Endothelial cell of umbilical vein (primary cell): Measurements from ENCODE around the gene SLC30A3. TPM values are rescaled to one million over a fixed set of nuclear protein-coding genes. Genes with fewer than 3 reads are reported as not detected.

Experiments
- BruUV-seq: library from RNA; stranded (reverse); fragments of 400-500 nt; replicated peaks from 2 replicates; lab custom pipeline; 2021; lab: Mats Ljungman, UMichigan
- CTCF ChIA-PET: fragments of 300-600, 350-600 bp; sonication (Branson Sonifier 250); formaldehyde crosslinking; loops from one replicate; lab custom pipeline; 2021; ENCODE audit warnings: antibody characterized with exemption, inconsistent platforms; lab: Charles Lee
- POLR2A ChIA-PET: fragments of 300-600, 350-600 bp; sonication (Branson Sonifier 250); formaldehyde crosslinking; loops from one replicate; lab custom pipeline; 2021; ENCODE audit warnings: antibody characterized with exemption, inconsistent platforms; lab: Charles Lee
- DNase-seq: peaks from one replicate; pipeline ENCODE4 v3.0.0-alpha.2; 2011; ENCODE audit warnings: low read depth, low spot score
- FAIRE-seq: peaks from 2 replicates; lab custom pipeline; 2011; peaks lifted over from hg19 to GRCh38; lab: Jason Lieb, UNC
- H2AFZ ChIP-seq: 2 replicates; pipeline ENCODE4 v1.6.0; 2012; ENCODE audit warnings: low read depth, low read length, control low read depth, inconsistent platforms
- H3K27ac ChIP-seq: 2 replicates; pipeline ENCODE4 v1.5.1; 2011; ENCODE audit warnings: low read depth, mild to moderate bottlenecking, control low read depth, low read length, moderate library complexity; ENCODE audit not compliant: insufficient read depth
- H3K27me3 ChIP-seq, 2 experiments: 2 replicates each; pipeline versions ENCODE4 v1.6.0 to v1.6.1; 2011; ENCODE audit warnings: low read length in 2 of 2, mixed read lengths in 1 of 2; ENCODE audit not compliant: control insufficient read depth in 2 of 2, insufficient read depth in 2 of 2
- H3K36me3 ChIP-seq, 2 experiments: 2 replicates in 1 of 2; 3 replicates in 1 of 2; pipeline ENCODE4 v1.5.1; 2011; ENCODE audit warnings: low read length in 2 of 2, mild to moderate bottlenecking in 1 of 2, moderate library complexity in 1 of 2; ENCODE audit not compliant: control insufficient read depth in 2 of 2, insufficient read depth in 2 of 2; ENCODE audit errors: extremely low read depth in 1 of 2
- H3K4me1 ChIP-seq: 3 replicates; pipeline ENCODE4 v1.5.1; 2011; ENCODE audit warnings: mild to moderate bottlenecking, low read length; ENCODE audit not compliant: control insufficient read depth, insufficient read depth; ENCODE audit errors: extremely low read depth
- H3K4me2 ChIP-seq: 2 replicates; pipeline ENCODE4 v1.6.1; 2011; ENCODE audit warnings: low read length, control low read depth, mixed read lengths; ENCODE audit not compliant: insufficient read depth
- H3K4me3 ChIP-seq, 3 experiments: fragments of 200-600 bp in 1 of 3; sonication (generic), shearing (Covaris generic) in 1 of 3; replicated peaks in 1 of 3; 2 replicates each; pipeline ENCODE4 v1.5.1; 2011 to 2016; ENCODE audit warnings: control low read depth in 3 of 3, low read length in 3 of 3, mild to moderate bottlenecking in 2 of 3, inconsistent platforms in 1 of 3, low read depth in 1 of 3, moderate library complexity in 1 of 3; ENCODE audit not compliant: insufficient read depth in 1 of 3
- H3K79me2 ChIP-seq: 2 replicates; pipeline ENCODE4 v1.6.0; 2012; ENCODE audit warnings: low read length, inconsistent platforms; ENCODE audit not compliant: control insufficient read depth, insufficient read depth
- H3K9ac ChIP-seq: replicated peaks from 2 replicates; pipeline ENCODE3; 2011; ENCODE audit warnings: low read length, control low read depth; ENCODE audit not compliant: insufficient read depth; ENCODE audit errors: extremely low read depth
- H3K9me1 ChIP-seq: replicated peaks from 3 replicates; pipeline ENCODE4 v1.6.0; 2011; ENCODE audit warnings: mild to moderate bottlenecking, low read length; ENCODE audit not compliant: control insufficient read depth, insufficient read depth; ENCODE audit errors: extremely low read depth
- H3K9me3 ChIP-seq: replicated peaks from 2 replicates; pipeline ENCODE4 v1.5.1; 2012; ENCODE audit warnings: low read length, inconsistent platforms; ENCODE audit not compliant: control insufficient read depth, insufficient read depth
- H4K20me1 ChIP-seq: replicated peaks from 2 replicates; pipeline ENCODE3; 2011; ENCODE audit warnings: mild to moderate bottlenecking, low read length; ENCODE audit not compliant: control insufficient read depth, insufficient read depth; ENCODE audit errors: extremely low read depth
- CTCF ChIP-seq, 2 donors: IDR thresholded peaks; 1 replicate in 1 of 2; 2 replicates in 1 of 2; pipeline ENCODE4 v1.5.1; 2011; ENCODE audit warnings: low read length in 2 of 2, mild to moderate bottlenecking in 2 of 2, moderate library complexity in 2 of 2, control low read depth in 1 of 2, inconsistent platforms in 1 of 2, low read depth in 1 of 2; ENCODE audit not compliant: insufficient read depth in 1 of 2; ENCODE audit errors: extremely low read depth in 1 of 2
- EZH2 ChIP-seq: IDR thresholded peaks from 2 replicates; pipeline ENCODE4 v1.6.1; 2012; ENCODE audit warnings: borderline replicate concordance, low read depth, mild to moderate bottlenecking, moderate library complexity, low read length, inconsistent platforms; ENCODE audit not compliant: severe bottlenecking
- FOS ChIP-seq: IDR thresholded peaks from 2 replicates; pipeline ENCODE4 v1.6.1; 2011; ENCODE audit warnings: mild to moderate bottlenecking, low read length, moderate library complexity, borderline replicate concordance; ENCODE audit not compliant: insufficient read depth
- GATA2 ChIP-seq: IDR thresholded peaks from 2 replicates; pipeline ENCODE4 v1.7.0; 2011; ENCODE audit warnings: low read depth, mild to moderate bottlenecking, moderate library complexity, mixed read lengths, low read length; ENCODE audit not compliant: insufficient read length, insufficient read depth
- JUN ChIP-seq: IDR thresholded peaks from 2 replicates; pipeline ENCODE4 v1.6.1; 2011; ENCODE audit warnings: borderline replicate concordance, low read depth; ENCODE audit not compliant: insufficient read length, insufficient read depth
- MAX ChIP-seq: IDR thresholded peaks from 2 replicates; pipeline ENCODE4 v1.6.1; 2011; ENCODE audit not compliant: insufficient read depth, insufficient read length
- MYC ChIP-seq: IDR thresholded peaks from one replicate; pipeline ENCODE4 v1.6.1; 2011; ENCODE audit warnings: mild to moderate bottlenecking, low read depth, low read length
- POLR2A ChIP-seq: IDR thresholded peaks from 2 replicates; pipeline ENCODE4 v1.6.1; 2012; ENCODE audit warnings: low read depth, mild to moderate bottlenecking, control low read depth, low read length
- POLR2AphosphoS5 ChIP-seq: IDR thresholded peaks from 2 replicates; pipeline ENCODE4 v1.6.1; 2012; ENCODE audit warnings: low read depth, mild to moderate bottlenecking, control low read depth, low read length, moderate library complexity; ENCODE audit not compliant: insufficient read depth
- dilution Hi-C: fragments of 300-500 bp; cut with MboI; formaldehyde crosslinking; loops from one replicate; pipeline ENCODE4 v1.15.0; 2019; ENCODE audit warnings: low sequenced_read_pairs; ENCODE audit not compliant: extremely low pct_ligation_motif_present
- intact Hi-C: fragments of 100-400 bp; cut with micrococcal nuclease; formaldehyde crosslinking; loops from one replicate; pipeline ENCODE4 v1.10.0; 2022
- polyA plus RNA-seq, 4 experiments: library from polyadenylated mRNA; depleted of rRNA in 3 of 4; stranded (reverse) in 3 of 4; unstranded in 1 of 4; fragments of >200 nt; gene quantifications; 2 replicates each; pipeline versions ENCODE4 v1.2.1 to v1.2.3, GENCODE V29; 2011 to 2012; ENCODE audit warnings: missing spikeins in 1 of 4
- total RNA-seq: library from RNA; stranded (reverse); gene quantifications from 2 replicates; pipeline ENCODE4 v1.2.3, GENCODE V29; 2021

The SLC30A3 gene
- total and polyA plus RNA-seq, 2 donors (not counting 3 experiments of a cell fraction or from before 2014, with no cell fraction given) = 16.7 to 63.9 TPM

GRCh38 chr2:27237341-27237945 is 25.4 kb downstream of the SLC30A3 start:
- POLR2A ChIA-PET = no interaction called here
- no peak overlapping the region for H2AFZ ChIP-seq
- H3K4me1 ChIP-seq = no peaks in the 10 kb centered on the region
- no peak overlapping the region for H3K4me2 ChIP-seq
- BruUV-seq = TSS peak; percentile 12
- dilution Hi-C loops = no loop called here
- CTCF ChIA-PET = interaction anchor here (3.0 kb wide), 1 partner anchor 43 kb away, joined by 9 read pairs; no protein-coding TSS in a partner anchor
- H3K79me2 ChIP-seq = no peaks in the 10 kb centered on the region
- intact Hi-C loops = no loop called here
- H4K20me1 ChIP-seq = no peaks in the 10 kb centered on the region
- no peak overlapping the region for H3K27ac ChIP-seq
- H3K9me1 ChIP-seq = no peaks in the 10 kb centered on the region
- H3K4me3 ChIP-seq = no peak overlapping the region
- FAIRE-seq = no peak
- H3K9me3 ChIP-seq = no peaks in the 10 kb centered on the region
- H3K9ac ChIP-seq = no peak overlapping the region
- no peak for DNase-seq
- TF ChIP-seq JUN (no peak), CTCF (IDR thresholded peaks at IDR 0.05; ENCODE audit: extremely low read depth in 1 of 2, insufficient read depth in 1 of 2, low read depth in 1 of 2, low read length in 2 of 2) (no peak), POLR2A (no peak)
- H3K36me3 ChIP-seq = peaks cover 32 to 86% of the 10 kb centered on the region in 2 experiments
- H3K27me3 ChIP-seq = no peaks in the 10 kb centered on the region

- no peaks in the 10 kb centered on the region for H3K79me2 ChIP-seq
- H3K27me3 ChIP-seq = no peaks in the 10 kb centered on the region
- ChIA-PET CTCF (interaction anchor here (3.0 kb wide), 1 partner anchor 44 kb away, joined by 9 read pairs; no protein-coding TSS in a partner anchor), POLR2A (interaction anchor here (0.5 kb wide), 1 partner anchor 10 kb away, joined by 4 read pairs; no protein-coding TSS in a partner anchor)
- H3K9me3 ChIP-seq = no peaks in the 10 kb centered on the region
- H3K36me3 ChIP-seq = peaks cover 32 to 85% of the 10 kb centered on the region in 2 experiments
- H4K20me1 ChIP-seq = no peaks in the 10 kb centered on the region
- intact Hi-C loops = no loop called here
- FAIRE-seq = no peak
- DNase-seq = no peak
- dilution Hi-C loops = no loop called here
- no peak overlapping the region for H3K9ac ChIP-seq
- no peak overlapping the region for H3K27ac ChIP-seq
- no peak overlapping the region for H3K4me3 ChIP-seq
- H3K9me1 ChIP-seq = no peaks in the 10 kb centered on the region
- no TSS peak for BruUV-seq
- TF ChIP-seq GATA2 (no peak), EZH2 (no peak), FOS (no peak), CTCF (IDR thresholded peaks at IDR 0.05; ENCODE audit: extremely low read depth in 1 of 2, insufficient read depth in 1 of 2, low read depth in 1 of 2, low read length in 2 of 2) (no peak), POLR2AphosphoS5 (no peak), MAX (no peak), POLR2A (no peak), MYC (no peak), JUN (no peak)
- H2AFZ ChIP-seq = no peak overlapping the region
- H3K4me2 ChIP-seq = no peak overlapping the region
- no peaks in the 10 kb centered on the region for H3K4me1 ChIP-seq
Observed at GRCh38 chr2:27236626-27237025, 26.2 kb downstream of the SLC30A3 start.
